HG03575 (cell line): ENCODE results near the gene RALY.

Source experiments
- ATAC-seq: cut with Tn5 transposase; IDR thresholded peaks from one replicate; pipeline ENCODE4 v1.9.1; 2021; ENCODE audit not compliant: unreplicated experiment, insufficient number of reproducible peaks, low FRiP score; ENCODE audit errors: extremely low read depth

Gene RALY

GRCh38 chr20:33984182-33984719, 9.5 kb upstream of the RALY start:
- ATAC-seq = no peak

- ATAC-seq = no peak
These were observed 8.4 kb upstream of the RALY start for GRCh38 chr20:33985280-33985679.

- no peak for ATAC-seq
These were observed 7.9 kb upstream of the RALY start for GRCh38 chr20:33985830-33986229.

DNA sequence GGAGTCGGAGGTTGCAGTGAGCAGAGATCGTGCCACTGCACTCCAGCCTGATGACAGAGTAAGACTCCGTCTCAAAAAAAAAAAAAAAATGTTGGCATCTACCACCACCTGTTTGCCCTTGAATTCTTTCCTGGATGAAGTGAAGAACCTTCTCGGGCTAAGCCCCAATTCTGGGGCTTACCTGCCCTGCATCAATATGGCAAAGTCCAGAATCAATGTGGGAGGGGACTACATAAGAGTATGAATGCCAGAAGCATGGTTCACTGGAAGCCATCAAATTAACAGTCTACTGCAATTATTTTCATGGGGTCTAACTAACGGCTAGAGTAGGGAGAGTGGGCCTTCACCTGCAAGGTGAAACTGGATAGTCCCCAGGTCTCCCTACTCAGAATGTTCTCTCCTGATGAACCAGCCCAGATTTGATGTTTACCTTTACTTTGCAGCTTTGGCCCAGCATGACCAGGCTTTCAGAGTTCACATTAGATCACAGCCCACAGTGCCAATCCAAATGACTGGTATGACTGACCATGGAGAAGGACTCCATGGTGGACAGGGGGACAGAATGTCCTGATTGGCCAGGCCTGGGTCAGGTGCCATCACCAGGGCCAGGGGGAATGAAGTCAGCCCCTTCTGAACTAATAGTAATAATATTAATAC, 7.0 kb upstream of the RALY start:
- ATAC-seq = no peak

- no peak for ATAC-seq
These were observed 3.6 kb upstream of the RALY start for GRCh38 chr20:33990075-33990474.

- no peak for ATAC-seq
These were observed 2.2 kb upstream of the RALY start for GRCh38 chr20:33991502-33991901.

DNA sequence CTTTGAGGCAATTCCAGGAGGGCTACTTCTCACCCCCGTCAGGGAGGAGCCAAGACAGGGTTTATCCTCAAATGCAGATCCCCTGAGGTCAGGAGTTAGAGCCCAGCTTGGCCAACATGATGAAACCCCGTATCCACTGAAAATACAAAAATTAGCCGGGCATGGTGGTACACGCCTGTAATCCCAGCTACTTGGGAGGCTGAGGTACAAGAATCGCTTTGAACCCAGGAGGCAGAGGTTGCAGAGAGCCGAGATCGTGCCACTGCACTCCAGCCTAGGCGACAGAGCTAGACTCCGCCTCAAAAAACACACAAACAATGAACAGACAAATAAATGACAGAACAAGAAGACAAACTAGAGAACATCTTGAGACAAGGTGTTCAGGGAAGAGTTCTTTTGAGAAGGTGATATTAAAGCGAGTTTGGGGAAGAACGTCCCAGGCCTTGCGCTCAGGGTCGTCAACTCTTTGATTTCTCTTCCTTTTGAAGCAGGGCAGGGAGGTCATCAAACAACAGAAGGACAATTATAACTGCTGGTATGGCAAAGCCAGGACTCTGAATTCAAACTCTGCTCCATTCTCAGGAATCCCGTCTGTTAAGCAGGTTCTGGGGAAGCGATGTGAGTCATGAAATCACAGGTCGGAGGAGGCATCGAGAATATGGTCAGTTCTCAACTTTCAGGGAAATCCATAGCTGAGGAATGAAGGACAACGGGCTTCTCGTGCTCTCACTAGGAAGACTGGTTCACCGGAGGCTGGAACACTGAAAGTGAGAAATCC, 1.4 kb upstream of the RALY start:
- no peak for ATAC-seq

- ATAC-seq = peak; percentile 49
These were observed 662 bp upstream of the RALY start for GRCh38 chr20:33992923-33993575.

DNA sequence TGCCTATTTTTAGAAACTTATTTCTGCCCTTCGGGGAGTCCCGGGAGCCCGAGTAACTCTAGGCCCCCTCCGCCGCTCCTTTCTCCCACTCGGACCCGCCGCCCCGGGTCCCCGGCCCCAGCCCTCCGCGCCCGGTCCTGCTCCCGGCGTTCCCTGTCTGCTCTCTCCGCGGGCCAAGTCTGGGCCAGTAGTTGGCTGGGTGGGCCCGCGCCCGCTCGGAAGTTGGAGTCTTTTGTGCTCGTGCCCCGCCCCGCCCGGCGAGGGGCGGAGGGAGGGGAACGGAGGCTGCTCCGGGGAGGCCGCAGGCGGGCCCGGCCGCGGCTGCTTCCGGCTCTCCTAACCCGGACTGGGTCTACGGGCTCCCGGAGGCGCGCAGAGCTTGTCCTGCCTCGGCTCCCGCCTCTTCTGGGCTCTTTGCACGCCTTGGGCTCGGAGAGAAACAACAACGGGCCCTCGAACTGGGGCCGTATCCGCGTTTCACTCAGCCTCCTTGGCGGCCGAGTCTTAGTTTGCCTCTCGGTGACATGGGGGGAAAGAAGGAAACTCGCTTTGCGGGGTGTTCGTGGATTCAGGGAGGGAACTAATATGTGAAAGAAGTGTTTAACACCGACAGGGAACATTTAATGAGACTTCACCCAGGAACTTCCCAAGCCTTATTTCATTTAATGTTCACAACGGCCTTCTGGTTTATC, 657 bp downstream of the RALY start:
- ATAC-seq = no peak

- ATAC-seq = no peak
These were observed 1.5 kb downstream of the RALY start for GRCh38 chr20:33995053-33995831.

DNA sequence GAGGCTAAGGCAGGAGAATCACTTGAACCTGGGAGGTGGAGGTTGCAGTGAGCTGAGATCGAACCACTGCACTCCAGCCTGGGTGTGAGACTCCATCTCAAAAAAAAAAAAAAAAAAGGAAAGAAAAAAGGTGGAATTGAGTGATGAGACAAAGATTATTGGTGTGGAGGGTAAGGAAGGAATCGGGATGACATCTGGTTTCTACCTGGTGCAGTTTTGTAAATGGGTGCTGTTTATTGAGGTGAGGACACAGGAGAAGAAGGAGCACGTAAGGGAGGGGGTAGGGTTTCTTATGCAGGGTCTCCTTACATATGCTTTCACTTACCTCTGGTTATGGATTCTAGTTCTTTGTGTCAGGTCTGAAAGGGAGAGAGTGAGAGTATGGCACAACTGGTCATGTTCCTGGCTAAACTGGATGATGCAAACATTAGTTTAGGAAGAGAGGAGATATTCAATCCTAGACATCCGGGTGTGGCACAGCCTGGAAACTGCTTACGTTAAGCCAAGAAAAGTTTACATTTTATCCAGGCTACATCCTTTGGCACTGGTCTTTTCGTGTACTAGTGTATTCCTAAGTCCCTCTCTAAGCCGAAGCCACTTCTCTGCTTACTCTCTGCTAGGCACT, 5.4 kb downstream of the RALY start:
- no peak for ATAC-seq

GRCh38 chr20:34001378-34001777, 7.7 kb downstream of the RALY start:
- ATAC-seq = no peak

DNA sequence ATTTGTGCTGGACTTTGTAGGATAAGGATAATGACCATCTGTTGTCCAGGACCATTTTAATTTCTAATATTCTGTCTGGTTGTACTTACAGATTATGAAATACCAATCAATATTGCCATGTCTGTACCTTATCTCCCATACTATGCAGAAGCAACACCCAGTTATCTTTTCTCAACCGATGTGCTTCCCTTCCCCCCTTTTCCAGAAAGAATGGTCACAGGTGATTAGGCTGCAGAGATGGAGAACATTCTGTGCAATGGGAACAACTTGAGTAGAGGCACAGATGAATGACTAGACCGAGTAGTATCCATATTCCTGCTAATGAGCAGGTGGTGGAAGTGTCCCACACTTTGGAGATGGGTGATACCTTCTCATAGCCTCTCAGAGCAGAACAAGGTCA, 10.5 kb downstream of the RALY start:
- no peak for ATAC-seq

- no peak for ATAC-seq
These were observed 11.2 kb downstream of the RALY start for GRCh38 chr20:34004790-34005457.

- ATAC-seq = no peak
These were observed 12.9 kb downstream of the RALY start for GRCh38 chr20:34006619-34007018.

DNA sequence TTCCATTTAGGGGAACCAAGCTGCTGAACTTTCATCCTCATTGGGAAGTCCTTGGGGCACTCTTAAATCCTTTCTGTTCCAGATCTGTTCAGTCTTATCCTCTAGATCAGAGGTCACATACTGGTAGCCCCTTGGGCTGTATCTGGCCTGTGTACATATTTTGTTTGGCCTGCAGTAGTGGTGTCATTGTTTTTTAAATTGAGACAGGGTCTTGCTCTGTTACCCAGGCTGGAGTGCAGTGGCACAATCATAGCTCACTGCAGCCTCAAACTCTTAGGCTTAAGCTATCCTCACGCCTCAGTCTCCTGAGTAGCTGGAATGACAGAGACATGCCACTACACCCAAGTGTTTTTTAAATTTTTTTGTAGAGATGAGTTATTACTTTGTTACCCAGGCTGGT, 14.8 kb downstream of the RALY start:
- ATAC-seq = no peak

GRCh38 chr20:34010405-34010931, 16.8 kb downstream of the RALY start:
- no peak for ATAC-seq

DNA sequence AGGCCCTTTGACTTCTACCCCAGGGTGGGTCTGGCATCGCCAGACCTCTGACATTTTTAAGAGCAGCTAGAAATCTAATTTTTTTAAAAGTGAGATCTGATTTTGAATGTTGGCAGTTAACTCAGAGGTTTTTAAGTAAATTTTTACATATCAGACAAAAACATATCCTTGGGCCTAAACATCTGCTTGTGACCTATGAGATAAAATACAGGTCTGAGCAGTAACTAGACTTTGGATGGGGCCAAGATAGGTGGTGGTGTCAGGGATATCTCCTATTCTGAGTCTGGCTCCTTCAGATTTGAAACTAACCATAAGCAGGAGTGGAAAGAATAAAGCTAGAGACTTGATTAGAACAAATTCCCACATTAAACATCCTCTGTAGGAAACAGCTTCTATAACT, 17.6 kb downstream of the RALY start:
- ATAC-seq = no peak
